IPS DF 6.9 (cell line): ENCODE data around the gene RANBP1.

Experiments
- DNase-seq: peaks from one replicate; pipeline ENCODE4 v3.0.0-alpha.2; 2013; ENCODE audit warnings: low read depth, low spot score
- H3K27ac ChIP-seq: one replicate; pipeline ENCODE4 v1.5.1; 2013; ENCODE audit warnings: low read length, control low read depth
- H3K27me3 ChIP-seq: 2 replicates; pipeline ENCODE4 v1.6.1; 2013; ENCODE audit warnings: mild to moderate bottlenecking, low read length; ENCODE audit not compliant: control insufficient read depth, insufficient read depth
- H3K36me3 ChIP-seq: 2 replicates; pipeline ENCODE4 v1.6.1; 2013; ENCODE audit warnings: low read length; ENCODE audit not compliant: control insufficient read depth, insufficient read depth
- H3K4me1 ChIP-seq: 2 replicates; pipeline ENCODE4 v1.6.1; 2013; ENCODE audit warnings: low read length; ENCODE audit not compliant: control insufficient read depth, insufficient read depth
- H3K4me3 ChIP-seq: 2 replicates; pipeline ENCODE4 v1.5.1; 2013; ENCODE audit warnings: mild to moderate bottlenecking, low read length
- H3K9me3 ChIP-seq: 2 replicates; pipeline ENCODE4 v1.6.1; 2013; ENCODE audit warnings: low read length, inconsistent platforms; ENCODE audit not compliant: control insufficient read depth, insufficient read depth
- WGBS: extraction: QIAGEN DNeasy Blood & Tissue Kit; methylation state at CpG from one replicate; pipeline ENCODE4 v1.1.7; 2013; ENCODE audit warnings: mixed read lengths, missing lambda C conversion rate; ENCODE audit not compliant: insufficient read length, insufficient coverage; 5-methylcytosine and 5-hydroxymethylcytosine counted together

The RANBP1 gene

GRCh38 chr22:20116951-20117632, 1.2 kb downstream of the RANBP1 start, which contains the start of gene TRMT2A:
Gene TRMT2A, minus strand, starts transcription at chr22:20117226. Its CDS starts 320 bp downstream, at chr22:20116906.
- H3K36me3 ChIP-seq, result peaks cover 50% of the 10 kb centered on the region
- WGBS, result no CpG with 5 or more reads among the region's 88 CpGs
- no peaks in the 10 kb centered on the region for H3K4me1 ChIP-seq
- no peak within 1 kb of the TSS for H3K27ac ChIP-seq
- no peaks in the 10 kb centered on the region for H3K9me3 ChIP-seq
- peak; percentile 98 for DNase-seq
- no peaks in the 10 kb centered on the region for H3K27me3 ChIP-seq
- H3K4me3 ChIP-seq, result peak within 1 kb of the TSS; percentile 73

GRCh38 chr22:20117633-20118299, 1.9 kb downstream of the RANBP1 start:
- no peaks in the 10 kb centered on the region for H3K27me3 ChIP-seq
- no peak for DNase-seq
- no peaks in the 10 kb centered on the region for H3K4me1 ChIP-seq
- peaks cover 52% of the 10 kb centered on the region for H3K36me3 ChIP-seq
- no peaks in the 10 kb centered on the region for H3K9me3 ChIP-seq
- H3K4me3 ChIP-seq, result peak overlapping the region; percentile 73
- WGBS, result no CpG with 5 or more reads among the region's 66 CpGs
- H3K27ac ChIP-seq, result no peak overlapping the region

GRCh38 chr22:20118300-20119020, 2.6 kb downstream of the RANBP1 start:
- H3K4me1 ChIP-seq, result no peaks in the 10 kb centered on the region
- no CpG with 5 or more reads among the region's 8 CpGs for WGBS
- H3K9me3 ChIP-seq, result no peaks in the 10 kb centered on the region
- peaks cover 53% of the 10 kb centered on the region for H3K36me3 ChIP-seq
- no peak for DNase-seq
- peak overlapping the region; percentile 73; the same call in 1 of the 2 replicates for H3K4me3 ChIP-seq
- H3K27ac ChIP-seq, result no peak overlapping the region
- no peaks in the 10 kb centered on the region for H3K27me3 ChIP-seq

GRCh38 chr22:20121856-20122415, 6.0 kb downstream of the RANBP1 start:
- H3K27ac ChIP-seq, result no peak overlapping the region
- no CpG with 5 or more reads among the region's 22 CpGs for WGBS
- H3K27me3 ChIP-seq, result no peaks in the 10 kb centered on the region
- no peak for DNase-seq
- H3K4me3 ChIP-seq, result no peak overlapping the region
- H3K36me3 ChIP-seq, result peaks cover 66% of the 10 kb centered on the region
- H3K9me3 ChIP-seq, result no peaks in the 10 kb centered on the region
- no peaks in the 10 kb centered on the region for H3K4me1 ChIP-seq

- WGBS, result 100% methylated on average over 3 of the region's 13 CpGs
Observed at GRCh38 chr22:20123366-20124082, 7.6 kb downstream of the RANBP1 start.

GRCh38 chr22:20124083-20124787, 8.3 kb downstream of the RANBP1 start:
- Histone ChIP-seq H3K27ac (no peak overlapping the region), H3K27me3 (no peaks in the 10 kb centered on the region), H3K4me1 (no peaks in the 10 kb centered on the region), H3K4me3 (no peak overlapping the region), H3K36me3 (peaks cover 69% of the 10 kb centered on the region), H3K9me3 (no peaks in the 10 kb centered on the region)
- DNase-seq, result no peak
- WGBS, result no CpG with 5 or more reads among the region's 11 CpGs

More at GRCh38 chr22:20123366-20124082, 7.6 kb downstream of the RANBP1 start:
- no peaks in the 10 kb centered on the region for H3K4me1 ChIP-seq
- no peak overlapping the region for H3K27ac ChIP-seq
- no peak overlapping the region for H3K4me3 ChIP-seq
- no peaks in the 10 kb centered on the region for H3K27me3 ChIP-seq
- DNase-seq, result no peak
- no peaks in the 10 kb centered on the region for H3K9me3 ChIP-seq
- H3K36me3 ChIP-seq, result peaks cover 71% of the 10 kb centered on the region

- WGBS, result no CpG with 5 or more reads among the region's 32 CpGs
- no peak overlapping the region for H3K27ac ChIP-seq
- no peak overlapping the region for H3K4me3 ChIP-seq
- H3K36me3 ChIP-seq, result peaks cover 59% of the 10 kb centered on the region
- H3K4me1 ChIP-seq, result no peaks in the 10 kb centered on the region
- no peaks in the 10 kb centered on the region for H3K9me3 ChIP-seq
- H3K27me3 ChIP-seq, result no peaks in the 10 kb centered on the region
- no peak for DNase-seq
Observed at GRCh38 chr22:20125201-20126174, 9.6 kb downstream of the RANBP1 start.

GRCh38 chr22:20126284-20127029, 10.6 kb downstream of the RANBP1 start:
- Histone ChIP-seq H3K9me3 (no peaks in the 10 kb centered on the region), H3K4me3 (no peak overlapping the region), H3K36me3 (peaks cover 54% of the 10 kb centered on the region), H3K27me3 (no peaks in the 10 kb centered on the region), H3K27ac (no peak overlapping the region), H3K4me1 (no peaks in the 10 kb centered on the region)
- no peak for DNase-seq
- no CpG with 5 or more reads among the region's 19 CpGs for WGBS
